GM12878 (cell line): ENCODE measurements around the gene ADPRHL1. TPM values are rescaled to one million over a fixed set of nuclear protein-coding genes. Genes with fewer than 3 reads are reported as not detected.

Experiments
- ATAC-seq: fragments of 200-7000 bp; cut with Tn5 transposase; 3 replicates; pipeline ENCODE4 v1.9.1; 2020; ENCODE audit warnings: mild to moderate bottlenecking, moderate library complexity
- BruUV-seq: library from RNA; stranded (reverse); fragments of 400-500 nt; replicated peaks from 2 replicates; lab custom pipeline; 2021; lab: Mats Ljungman, UMichigan
- CTCF ChIA-PET: fragments of 300-600 bp; sonication (Branson Sonifier 250); formaldehyde crosslinking; extraction: SDS; loops from one replicate; lab custom pipeline; 2021; ENCODE audit warnings: inconsistent platforms; lab: Yijun Ruan, JAX
- POLR2A ChIA-PET: fragments of 350-600 bp; formaldehyde crosslinking; extraction: SDS; loops from one replicate; lab custom pipeline; 2021; ENCODE audit warnings: inconsistent platforms; lab: Charles Lee
- RAD21 ChIA-PET: fragments of 300-600 bp; sonication (Branson Sonifier 250); formaldehyde crosslinking; loops from one replicate; lab custom pipeline; 2023; ENCODE audit warnings: antibody characterized with exemption; ENCODE audit not compliant: unreplicated experiment; lab: Charles Lee
- SMC1A ChIA-PET: fragments of 300-600 bp; sonication (Branson Sonifier 250); formaldehyde crosslinking; loops from one replicate; lab custom pipeline; 2023; ENCODE audit not compliant: unreplicated experiment, uncharacterized antibody; lab: Charles Lee
- DNase-seq: peaks from one replicate; pipeline ENCODE4 v3.0.0-alpha.2; 2011; ENCODE audit warnings: low read depth, low spot score
- FAIRE-seq: peaks from 3 replicates; lab custom pipeline; 2011; peaks lifted over from hg19 to GRCh38; lab: Jason Lieb, UNC
- H2AFZ ChIP-seq: 2 replicates; pipeline ENCODE4 v1.6.0; 2011; ENCODE audit warnings: low read depth, low read length, control low read depth; ENCODE audit not compliant: control insufficient read depth
- H3K27ac ChIP-seq: 2 replicates; pipeline ENCODE4 v1.5.1; 2011; ENCODE audit warnings: control low read depth; ENCODE audit not compliant: control insufficient read depth, insufficient read depth
- H3K27me3 ChIP-seq, 2 experiments: replicated peaks in 1 of 2; 2 replicates each; pipeline versions ENCODE4 v1.6.0 to v1.6.1; 2011; ENCODE audit warnings: low read length in 1 of 2; ENCODE audit not compliant: control insufficient read depth in 2 of 2, insufficient read depth in 2 of 2
- H3K36me3 ChIP-seq, 2 experiments: 2 replicates each; pipeline ENCODE4 v1.5.1; 2011; ENCODE audit warnings: low read length in 1 of 2; ENCODE audit not compliant: control insufficient read depth in 2 of 2, insufficient read depth in 2 of 2
- H3K4me1 ChIP-seq: 2 replicates; pipeline ENCODE4 v1.6.1; 2011; ENCODE audit warnings: mild to moderate bottlenecking, low read length, moderate library complexity, mixed read lengths; ENCODE audit not compliant: control insufficient read depth, insufficient read depth
- H3K4me2 ChIP-seq: 2 replicates; pipeline ENCODE4 v1.6.0; 2011; ENCODE audit warnings: control low read depth; ENCODE audit not compliant: control insufficient read depth, insufficient read depth
- H3K4me3 ChIP-seq: fragments of 200-600 bp; sonication (generic); 2 replicates; pipeline ENCODE4 v1.5.1; 2016
- H3K79me2 ChIP-seq: 2 replicates; pipeline ENCODE4 v1.6.0; 2011; ENCODE audit warnings: low read length; ENCODE audit not compliant: control insufficient read depth, insufficient read depth
- H3K9ac ChIP-seq: 2 replicates; pipeline ENCODE4 v1.8.0; 2011; ENCODE audit warnings: low read length, control low read depth, mixed read lengths; ENCODE audit not compliant: control insufficient read depth, insufficient read depth
- H3K9me3 ChIP-seq: replicated peaks from 3 replicates; pipeline ENCODE4 v1.5.1; 2011; ENCODE audit warnings: mild to moderate bottlenecking, low read length; ENCODE audit not compliant: control insufficient read depth, insufficient read depth
- H4K20me1 ChIP-seq: 2 replicates; pipeline ENCODE4 v1.6.0; 2011; ENCODE audit not compliant: control insufficient read depth, insufficient read depth
- BMI1 ChIP-seq: fragments of 450-650 bp; IDR thresholded peaks from 2 replicates; pipeline ENCODE4 v1.6.1; 2016; ENCODE audit warnings: mild to moderate bottlenecking, moderate library complexity, borderline replicate concordance
- CHD2 ChIP-seq: IDR thresholded peaks from 2 replicates; pipeline ENCODE4 v1.6.1; 2011; ENCODE audit warnings: low read depth, low read length, improper control_type of control experiment, borderline replicate concordance
- FOXM1 ChIP-seq: IDR thresholded peaks from 2 replicates; pipeline ENCODE4 v1.6.1; 2012; ENCODE audit warnings: low read depth, mild to moderate bottlenecking, inconsistent platforms, low read length, moderate library complexity
- KDM1A ChIP-seq: fragments of 200-600 bp; sonication (generic); IDR thresholded peaks from 2 replicates; pipeline ENCODE4 v1.6.1; 2016; ENCODE audit warnings: borderline replicate concordance
- NBN ChIP-seq: fragments of 450-650 bp; IDR thresholded peaks from 2 replicates; pipeline ENCODE4 v1.6.1; 2016
- NFXL1 ChIP-seq: fragments of 450-650 bp; IDR thresholded peaks from 2 replicates; pipeline ENCODE4 v1.6.1; 2017; ENCODE audit warnings: antibody characterized with exemption, mild to moderate bottlenecking, borderline replicate concordance
- NRF1 ChIP-seq: conservative IDR thresholded peaks from 2 replicates; pipeline ENCODE4 v1.6.1; 2011; ENCODE audit warnings: mild to moderate bottlenecking, low read depth, low read length, improper control_type of control experiment
- PKNOX1 ChIP-seq: fragments of 450-650 bp; IDR thresholded peaks from 2 replicates; pipeline ENCODE4 v1.6.1; 2016; ENCODE audit warnings: mild to moderate bottlenecking
- POLR2A ChIP-seq: IDR thresholded peaks from 2 replicates; pipeline ENCODE4 v1.6.1; 2011; ENCODE audit warnings: low read depth, mild to moderate bottlenecking, low read length
- POLR2AphosphoS5 ChIP-seq: IDR thresholded peaks from 2 replicates; pipeline ENCODE4 v1.6.1; 2011; ENCODE audit warnings: mild to moderate bottlenecking, low read length, inconsistent platforms
- PRDM15 ChIP-seq: fragments of 450-650 bp; formaldehyde crosslinking; IDR thresholded peaks from 2 replicates; pipeline ENCODE4 v1.4.0; 2020; ENCODE audit warnings: mild to moderate bottlenecking, moderate library complexity
- RAD21 ChIP-seq: IDR thresholded peaks from 2 replicates; pipeline ENCODE4 v1.6.1; 2011; ENCODE audit warnings: mild to moderate bottlenecking, low read depth, low read length, moderate library complexity; ENCODE audit not compliant: insufficient read depth
- SKIL ChIP-seq: fragments of 450-650 bp; IDR thresholded peaks from 2 replicates; pipeline ENCODE4 v1.6.1; 2017; ENCODE audit warnings: mild to moderate bottlenecking, low read depth, inconsistent platforms; ENCODE audit not compliant: poor library complexity, severe bottlenecking
- TBL1XR1 ChIP-seq: IDR thresholded peaks from 2 replicates; pipeline ENCODE4 v1.6.1; 2012; ENCODE audit warnings: low read depth, low read length, improper control_type of control experiment
- WGBS: methylation state at CpG from one replicate; pipeline ENCODE4 v1.1.6; 2016; ENCODE audit warnings: low lambda C conversion rate; ENCODE audit not compliant: insufficient replicate concordance, insufficient coverage; ENCODE audit errors: missing lambda C conversion rate; 5-methylcytosine and 5-hydroxymethylcytosine counted together
- in situ Hi-C: fragments of 300-500 bp; cut with MboI; formaldehyde crosslinking; loops from 9 replicates; pipeline ENCODE4 v1.14.3; 2018; ENCODE audit warnings: mixed read lengths
- intact Hi-C: fragments of 100-400 bp; cut with micrococcal nuclease; formaldehyde crosslinking; loops from one replicate; pipeline ENCODE4 v1.14.2; 2022; ENCODE audit not compliant: unreplicated experiment
- polyA plus RNA-seq, 11 experiments: library from polyadenylated mRNA; depleted of rRNA in 4 of 11; unstranded in 6 of 11; stranded (reverse) in 5 of 11; fragments of >200 nt; fragmentation: Nextera tagmentation in 4 of 11; fragmentation: Illumina TruSeq in 1 of 11; extraction: Ambion mirVana in 4 of 11; extraction: Trizol in 1 of 11; gene quantifications; 1 replicate in 1 of 11; 2 replicates in 10 of 11; pipeline versions ENCODE4 v1.2.1 to v1.2.3, GENCODE V29; 2011 to 2016; ENCODE audit warnings: inconsistent platforms in 2 of 11, missing spikeins in 2 of 11, low read depth in 1 of 11
- total RNA-seq, 4 experiments: library from RNA; depleted of rRNA in 3 of 4; stranded (reverse); fragments of >200 nt in 3 of 4; fragmentation: Illumina TruSeq in 1 of 4; extraction: Trizol in 1 of 4; gene quantifications; 2 replicates each; pipeline versions ENCODE4 v1.2.1 to v1.2.3, GENCODE V29; 2013 to 2021
- TF ChIP-seq, protein P1 (sequence below): IDR thresholded peaks from 2 replicates; pipeline ENCODE4 v1.6.1; 2012; ENCODE audit warnings: low read depth, low read length, improper control_type of control experiment

The ADPRHL1 gene
- total and polyA plus RNA-seq, 10 of the 15 experiments (the other 5 are each of a cell fraction or from before 2014, with no cell fraction given), result 0.05 to 1.9 (median 1.0) TPM

DNA sequence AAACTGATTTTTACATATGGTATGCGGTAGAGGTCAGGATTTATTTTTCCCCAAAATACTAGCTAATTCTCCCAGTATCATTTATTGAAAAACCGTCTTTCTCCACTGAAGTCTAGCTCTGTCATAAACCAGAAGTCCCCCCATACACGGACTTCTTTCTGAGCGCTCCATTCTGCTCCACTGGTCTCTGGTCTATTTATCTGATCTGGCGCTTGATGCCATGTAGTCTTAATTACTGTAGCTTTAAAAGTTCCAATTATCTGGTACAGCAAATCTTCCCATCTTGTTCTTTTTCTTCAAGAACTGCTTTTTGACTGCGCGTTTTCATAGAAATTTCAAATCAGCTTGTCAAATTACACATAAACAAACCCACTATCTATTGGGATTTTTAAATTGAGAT lies 23.5 kb upstream of the ADPRHL1 start:
- Histone ChIP-seq H3K9me3 (no peaks in the 10 kb centered on the region), H3K27ac (no peak overlapping the region), H3K79me2 (no peaks in the 10 kb centered on the region), H4K20me1 (no peaks in the 10 kb centered on the region), H3K27me3 (no peaks in the 10 kb centered on the region), H3K4me2 (no peak overlapping the region), H2AFZ (no peak overlapping the region), H3K36me3 (peaks cover 9 to 24% of the 10 kb centered on the region in 2 experiments), H3K4me1 (no peaks in the 10 kb centered on the region), H3K9ac (no peak overlapping the region), H3K4me3 (no peak overlapping the region)
- ChIA-PET SMC1A (interaction anchor here (1.0 to 1.8 kb wide), 4 partner anchors 10 to 19 kb away, joined by 3 to 7 read pairs (median 3); no protein-coding TSS in a partner anchor), CTCF (interaction anchor here (1.9 kb wide), 1 partner anchor 21 kb away, joined by 4 read pairs; no protein-coding TSS in a partner anchor), POLR2A (no interaction called here), RAD21 (no interaction called here)
- intact Hi-C loops (no loop called here), in situ Hi-C loops (no loop called here)
- TF ChIP-seq FOXM1 (no peak), POLR2AphosphoS5 (no peak), CHD2 (no peak), BMI1 (no peak), NFXL1 (no peak), POLR2A (no peak), PKNOX1 (no peak), NBN (no peak), TBL1XR1 (no peak), SKIL (no peak), PRDM15 (no peak), NRF1 (no peak), RAD21 (no peak), KDM1A (no peak)
- TF ChIP-seq, protein P1, sequence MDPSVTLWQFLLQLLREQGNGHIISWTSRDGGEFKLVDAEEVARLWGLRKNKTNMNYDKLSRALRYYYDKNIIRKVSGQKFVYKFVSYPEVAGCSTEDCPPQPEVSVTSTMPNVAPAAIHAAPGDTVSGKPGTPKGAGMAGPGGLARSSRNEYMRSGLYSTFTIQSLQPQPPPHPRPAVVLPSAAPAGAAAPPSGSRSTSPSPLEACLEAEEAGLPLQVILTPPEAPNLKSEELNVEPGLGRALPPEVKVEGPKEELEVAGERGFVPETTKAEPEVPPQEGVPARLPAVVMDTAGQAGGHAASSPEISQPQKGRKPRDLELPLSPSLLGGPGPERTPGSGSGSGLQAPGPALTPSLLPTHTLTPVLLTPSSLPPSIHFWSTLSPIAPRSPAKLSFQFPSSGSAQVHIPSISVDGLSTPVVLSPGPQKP, result no peak
- ATAC-seq (no peak), DNase-seq (no peak), FAIRE-seq (no peak)
- no TSS peak for BruUV-seq
- 97% methylated on average over 7 of the region's 7 CpGs for WGBS
